ENCODE results near the gene PPP3CB.

PPP3CB gene

GRCh38 chr10:73408061-73408460 is 87.8 kb downstream of the PPP3CB start:
- Histone ChIP-seq H3K4me2 (ENCODE audit: low read length) (no peak overlapping the region), H3K9me2 (ENCODE audit: low read depth, low read length) (no peaks in the 10 kb centered on the region), H3K9me3 (ENCODE audit: low read length) (no peaks in the 10 kb centered on the region), H3K4me3 (ENCODE audit: low read depth, low read length, poor library complexity, severe bottlenecking) (no peak overlapping the region), H2AFZ (ENCODE audit: low read length) (no peak overlapping the region), H3K27ac (ENCODE audit: low read depth, low read length, poor library complexity, severe bottlenecking) (no peak overlapping the region), H3F3A (ENCODE audit: insufficient read depth, low read length) (no peaks in the 10 kb centered on the region), H3K4me1 (ENCODE audit: insufficient read depth, low read length, severe bottlenecking) (peaks cover 19% of the 10 kb centered on the region), H3K27me3 (ENCODE audit: insufficient read depth, low read length) (no peaks in the 10 kb centered on the region), H3K79me2 (ENCODE audit: insufficient read depth, low read length) (peaks cover 93% of the 10 kb centered on the region), H3K36me3 (ENCODE audit: insufficient read depth, low read length) (peaks cover 22% of the 10 kb centered on the region), H3K9ac (ENCODE audit: low read length) (no peak overlapping the region), H4K20me1 (ENCODE audit: insufficient read depth, low read length) (no peaks in the 10 kb centered on the region)
- TF ChIP-seq CTCF (IDR thresholded peaks at IDR 0.05; ENCODE audit: low read length), result no peak
- TF ChIP-seq EZH2 (IDR thresholded peaks at IDR 0.05; ENCODE audit: borderline replicate concordance, low read length), result no peak

GRCh38 chr10:73407495-73407894 is 88.3 kb downstream of the PPP3CB start:
- TF ChIP-seq EZH2 (IDR thresholded peaks at IDR 0.05; ENCODE audit: borderline replicate concordance, low read length), result no peak
- TF ChIP-seq CTCF (IDR thresholded peaks at IDR 0.05; ENCODE audit: low read length), result no peak
- H3K9me2 ChIP-seq (ENCODE audit: low read depth, low read length), result no peaks in the 10 kb centered on the region
- H3K9me3 ChIP-seq (ENCODE audit: low read length), result no peaks in the 10 kb centered on the region
- no peaks in the 10 kb centered on the region for H3K27me3 ChIP-seq (ENCODE audit: insufficient read depth, low read length)
- H3K4me2 ChIP-seq (ENCODE audit: low read length), result no peak overlapping the region
- H3F3A ChIP-seq (ENCODE audit: insufficient read depth, low read length), result no peaks in the 10 kb centered on the region
- H3K36me3 ChIP-seq (ENCODE audit: insufficient read depth, low read length), result peaks cover 22% of the 10 kb centered on the region
- H3K4me3 ChIP-seq (ENCODE audit: low read depth, low read length, poor library complexity, severe bottlenecking), result no peak overlapping the region
- H2AFZ ChIP-seq (ENCODE audit: low read length), result no peak overlapping the region
- H4K20me1 ChIP-seq (ENCODE audit: insufficient read depth, low read length), result no peaks in the 10 kb centered on the region
- no peak overlapping the region for H3K27ac ChIP-seq (ENCODE audit: low read depth, low read length, poor library complexity, severe bottlenecking)
- peaks cover 92% of the 10 kb centered on the region for H3K79me2 ChIP-seq (ENCODE audit: insufficient read depth, low read length)
- H3K4me1 ChIP-seq (ENCODE audit: insufficient read depth, low read length, severe bottlenecking), result peaks cover 15% of the 10 kb centered on the region
- no peak overlapping the region for H3K9ac ChIP-seq (ENCODE audit: low read length)

- Histone ChIP-seq H3K36me3 (ENCODE audit: insufficient read depth, low read length) (peaks cover 22% of the 10 kb centered on the region), H3F3A (ENCODE audit: insufficient read depth, low read length) (no peaks in the 10 kb centered on the region), H3K9me2 (ENCODE audit: low read depth, low read length) (no peaks in the 10 kb centered on the region), H3K9ac (ENCODE audit: low read length) (no peak overlapping the region), H3K4me1 (ENCODE audit: insufficient read depth, low read length, severe bottlenecking) (peaks cover 8% of the 10 kb centered on the region), H4K20me1 (ENCODE audit: insufficient read depth, low read length) (no peaks in the 10 kb centered on the region), H3K27ac (ENCODE audit: low read depth, low read length, poor library complexity, severe bottlenecking) (no peak overlapping the region), H3K79me2 (ENCODE audit: insufficient read depth, low read length) (peaks cover 93% of the 10 kb centered on the region), H3K4me3 (ENCODE audit: low read depth, low read length, poor library complexity, severe bottlenecking) (no peak overlapping the region), H3K27me3 (ENCODE audit: insufficient read depth, low read length) (no peaks in the 10 kb centered on the region), H3K4me2 (ENCODE audit: low read length) (no peak overlapping the region), H3K9me3 (ENCODE audit: low read length) (no peaks in the 10 kb centered on the region), H2AFZ (ENCODE audit: low read length) (no peak overlapping the region)
- TF ChIP-seq EZH2 (IDR thresholded peaks at IDR 0.05; ENCODE audit: borderline replicate concordance, low read length), result no peak
- TF ChIP-seq CTCF (IDR thresholded peaks at IDR 0.05; ENCODE audit: low read length), result no peak
Measured at GRCh38 chr10:73406846-73407245, 89.0 kb downstream of the PPP3CB start.

All from OCI-LY1 (cell line).